AG10803 (cell line): Measurements from ENCODE around the gene GTSF1L.

Source experiments
- DNase-seq: peaks from one replicate; pipeline ENCODE4 v3.0.0; 2010; ENCODE audit warnings: low read depth
- H3K4me3 ChIP-seq: 2 replicates; pipeline ENCODE4 v1.5.1; 2011; ENCODE audit warnings: mild to moderate bottlenecking, low read length, control low read depth
- CTCF ChIP-seq: conservative IDR thresholded peaks from 2 replicates; pipeline ENCODE4 v1.5.1; 2011; ENCODE audit warnings: mild to moderate bottlenecking, low read length, control low read depth, inconsistent platforms

Gene GTSF1L

GRCh38 chr20:43702502-43702901, 24.3 kb downstream of the GTSF1L start:
- no peak for TF ChIP-seq CTCF
- DNase-seq = no peak
- H3K4me3 ChIP-seq = no peak overlapping the region

DNA sequence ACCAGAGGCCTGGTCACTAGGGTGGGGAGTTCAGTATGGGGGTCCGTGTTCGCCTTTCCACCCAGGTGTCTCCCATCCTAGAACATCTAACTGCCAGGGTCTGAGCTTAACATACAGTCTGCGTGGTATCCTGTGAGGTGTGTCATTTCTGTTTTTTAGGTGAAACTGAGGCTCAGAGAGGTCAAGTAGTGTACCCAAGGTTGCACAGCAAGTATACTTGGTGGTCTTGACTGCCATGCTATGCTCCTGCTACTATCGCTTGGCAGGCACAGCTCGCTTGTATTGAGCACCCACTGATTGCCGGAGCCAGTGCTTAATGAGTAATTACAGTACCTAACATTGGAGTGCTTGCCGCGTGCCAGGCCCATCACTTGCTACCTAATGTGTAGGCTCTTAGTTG, 26.2 kb downstream of the GTSF1L start:
- TF ChIP-seq CTCF = no peak
- DNase-seq = no peak
- no peak overlapping the region for H3K4me3 ChIP-seq

- H3K4me3 ChIP-seq = no peak overlapping the region
- no peak for TF ChIP-seq CTCF
- DNase-seq = no peak
Observed at GRCh38 chr20:43699941-43700565, 26.7 kb downstream of the GTSF1L start.

- no peak for TF ChIP-seq CTCF
- no peak overlapping the region for H3K4me3 ChIP-seq
- no peak for DNase-seq
Observed at GRCh38 chr20:43695571-43695970, 31.2 kb downstream of the GTSF1L start.

DNA sequence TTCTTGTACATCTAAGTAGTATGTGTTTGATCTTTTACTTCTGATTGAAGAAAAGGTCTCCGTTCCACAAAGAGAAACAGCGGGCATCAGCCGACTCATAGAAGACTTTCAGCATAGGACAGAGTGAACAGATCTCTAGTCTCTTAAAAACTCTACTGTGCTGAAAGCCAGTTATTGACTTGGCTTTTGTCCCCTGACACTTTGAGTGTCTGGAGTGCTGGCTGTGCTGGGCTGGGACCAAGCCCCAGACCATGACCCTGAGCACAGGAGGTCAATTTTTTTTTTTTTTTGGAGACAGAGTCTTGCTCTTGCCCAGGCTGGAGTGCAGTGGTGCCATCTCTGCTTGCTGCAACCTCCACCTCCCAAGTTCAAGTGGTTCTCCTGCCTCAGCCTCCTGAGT, 32.0 kb downstream of the GTSF1L start:
- no peak overlapping the region for H3K4me3 ChIP-seq
- no peak for TF ChIP-seq CTCF
- no peak for DNase-seq

DNA sequence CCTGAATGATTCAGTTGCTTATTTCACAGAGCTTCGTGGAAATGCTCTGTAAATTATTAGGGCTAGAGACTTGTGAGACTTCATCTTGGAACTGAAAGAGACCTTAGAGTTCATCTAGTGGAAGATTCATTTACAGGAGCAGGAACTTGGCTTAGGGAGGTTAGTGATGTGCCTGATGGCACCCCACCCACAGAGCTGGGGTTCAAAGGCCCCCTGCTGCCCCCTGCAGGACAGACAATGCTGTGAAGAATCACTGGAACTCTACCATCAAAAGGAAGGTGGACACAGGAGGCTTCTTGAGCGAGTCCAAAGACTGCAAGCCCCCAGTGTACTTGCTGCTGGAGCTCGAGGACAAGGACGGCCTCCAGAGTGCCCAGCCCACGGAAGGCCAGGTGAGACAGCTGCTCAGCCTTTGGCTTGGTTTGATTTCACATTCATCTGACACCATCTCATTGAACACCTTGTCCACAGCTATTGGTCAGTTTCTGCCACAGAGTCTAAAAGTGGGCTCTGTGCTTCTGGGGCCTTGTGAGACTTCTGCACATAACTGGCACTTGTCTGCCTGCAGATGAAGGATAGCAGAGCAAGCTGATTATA, 34.8 kb downstream of the GTSF1L start:
- no peak overlapping the region for H3K4me3 ChIP-seq
- peak; percentile 65 for TF ChIP-seq CTCF
- DNase-seq = peak; percentile 36

DNA sequence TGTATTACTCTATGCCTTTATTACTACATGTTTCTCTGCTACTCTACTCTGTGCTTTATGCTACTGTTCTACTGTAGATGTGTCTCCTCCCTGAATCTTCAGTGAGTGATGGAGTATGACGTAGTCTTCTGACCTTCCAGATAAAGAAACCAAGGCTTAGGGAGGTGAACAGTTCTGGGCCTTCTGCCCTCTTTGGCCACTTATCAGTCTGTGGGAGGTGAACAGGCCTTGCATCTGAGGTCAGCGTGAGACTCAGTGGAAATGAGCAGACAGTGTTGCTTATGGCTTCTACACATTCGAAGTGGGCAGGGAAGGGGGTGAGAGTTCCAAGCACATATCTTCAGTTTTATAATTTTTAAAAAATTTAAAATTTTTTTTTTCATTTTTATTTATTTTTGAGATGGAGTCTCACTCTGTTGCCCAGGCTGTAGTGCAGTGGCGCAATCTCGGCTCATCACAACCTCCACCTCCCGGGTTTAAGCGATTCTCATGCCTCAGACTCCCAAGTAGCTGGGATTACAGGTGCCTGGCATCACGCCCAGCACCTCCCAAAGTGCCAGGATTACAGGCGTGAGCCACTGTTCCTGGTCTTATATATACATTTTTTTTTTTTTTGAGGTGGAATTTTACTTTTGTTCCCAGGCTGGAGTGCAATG, 35.7 kb downstream of the GTSF1L start:
- H3K4me3 ChIP-seq = no peak overlapping the region
- no peak for TF ChIP-seq CTCF
- no peak for DNase-seq
